ENCODE measurements around the gene PIR. TPM values are rescaled to one million over a fixed set of nuclear protein-coding genes. Genes with fewer than 3 reads are reported as not detected.

The PIR gene
- total RNA-seq, 1 experiment from 2014 or later, result 19.7 TPM

- no peaks in the 10 kb centered on the region; the same call in 1 of the 2 replicates for H3K36me3 ChIP-seq (ENCODE audit: control insufficient read depth, insufficient read depth, low read length)
- ChIA-PET POLR2A (no interaction called here), CTCF (no interaction called here)
- H3K27me3 ChIP-seq (ENCODE audit: control insufficient read depth, insufficient read depth, low read length), result no peaks in the 10 kb centered on the region
- H3K9me3 ChIP-seq (ENCODE audit: control insufficient read depth, insufficient read depth, low read depth, low read length), result no peaks in the 10 kb centered on the region
- H3K4me3 ChIP-seq (ENCODE audit: low read depth in 2 of 2, low read length in 2 of 2), result no peak overlapping the region
- intact Hi-C loops (cut with micrococcal nuclease; ENCODE audit: unreplicated experiment), result no loop called here
- no peak overlapping the region for H3K27ac ChIP-seq (ENCODE audit: low read length)
- no peaks in the 10 kb centered on the region for H3K4me1 ChIP-seq (ENCODE audit: control insufficient read depth, insufficient read depth, low read length)
- in situ Hi-C loops (cut with HindIII; ENCODE audit: low pct_unique_long_range_greater_than_20kb, low sequenced_read_pairs), result no loop called here
- DNase-seq (ENCODE audit: low read depth, low spot score) (no peak), ATAC-seq (no peak)
- TF ChIP-seq CTCF (IDR thresholded peaks at IDR 0.05) (no peak), SIN3A (IDR thresholded peaks at IDR 0.05; ENCODE audit: borderline replicate concordance, insufficient read depth, low read depth, low read length) (no peak), POLR2AphosphoS5 (IDR thresholded peaks at IDR 0.05; ENCODE audit: low read depth, low read length) (no peak), TCF7L2 (IDR thresholded peaks at IDR 0.05; ENCODE audit: low read depth, low read length) (no peak), REST (IDR thresholded peaks at IDR 0.05; ENCODE audit: insufficient read depth in 1 of 2, low read depth in 2 of 2, low read length in 1 of 2) (no peak)
- no TSS peak for BruUV-seq (replicated peaks)
Observed at GRCh38 chrX:15391850-15392249, 101.3 kb downstream of the PIR start.

GRCh38 chrX:15384304-15384703 lies 108.8 kb downstream of the PIR start, which contains the start of gene VEGFD:
VEGFD (minus strand) TSS chrX:15384413; CDS start chrX:15383946, 467 bp downstream.
- no peaks in the 10 kb centered on the region for H3K27me3 ChIP-seq (ENCODE audit: control insufficient read depth, insufficient read depth, low read length)
- no TSS peak for BruUV-seq (replicated peaks)
- no peaks in the 10 kb centered on the region for H3K36me3 ChIP-seq (ENCODE audit: control insufficient read depth, insufficient read depth, low read length)
- DNase-seq (ENCODE audit: low read depth, low spot score), result no peak
- intact Hi-C loops (cut with micrococcal nuclease; ENCODE audit: unreplicated experiment) (no loop called here), in situ Hi-C loops (cut with HindIII; ENCODE audit: low pct_unique_long_range_greater_than_20kb, low sequenced_read_pairs) (no loop called here)
- TF ChIP-seq POLR2AphosphoS5 (IDR thresholded peaks at IDR 0.05; ENCODE audit: low read depth, low read length) (no peak), TCF7L2 (IDR thresholded peaks at IDR 0.05; ENCODE audit: low read depth, low read length) (no peak), SIN3A (IDR thresholded peaks at IDR 0.05; ENCODE audit: borderline replicate concordance, insufficient read depth, low read depth, low read length) (no peak), REST (IDR thresholded peaks at IDR 0.05; ENCODE audit: insufficient read depth in 1 of 2, low read depth in 2 of 2, low read length in 1 of 2) (no peak), CTCF (IDR thresholded peaks at IDR 0.05) (no peak)
- H3K4me1 ChIP-seq (ENCODE audit: control insufficient read depth, insufficient read depth, low read length), result no peaks in the 10 kb centered on the region
- H3K4me3 ChIP-seq (ENCODE audit: low read depth in 2 of 2, low read length in 2 of 2), result no peak within 1 kb of the TSS
- POLR2A ChIA-PET, result no interaction called here
- CTCF ChIA-PET, result no interaction called here
- no peaks in the 10 kb centered on the region for H3K9me3 ChIP-seq (ENCODE audit: control insufficient read depth, insufficient read depth, low read depth, low read length)
- no peak for ATAC-seq
- H3K27ac ChIP-seq (ENCODE audit: low read length), result no peak within 1 kb of the TSS

Data from Panc1 (cell line).